Esophagus muscularis mucosa (tissue), 4 donors: Measurements from ENCODE around the gene WWOX. TPM values are rescaled to one million over a fixed set of nuclear protein-coding genes. Genes with fewer than 3 reads are reported as not detected.

ENCODE experiments used
- DNase-seq: peaks from one replicate; pipeline ENCODE4 v3.0.0-alpha.2; 2017; ENCODE audit errors: extremely low spot score
- H3K27ac ChIP-seq, 4 donors: fragments of 200-600 bp; sonication (generic); replicated peaks in 1 of 4; 1 replicate in 3 of 4; 2 replicates in 1 of 4; pipeline ENCODE4 v1.5.1; 2016 to 2019; ENCODE audit warnings: mild to moderate bottlenecking in 1 of 4
- H3K27me3 ChIP-seq, 4 donors: fragments of 200-600 bp; sonication (generic); one replicate each; pipeline versions ENCODE4 v1.5.1 to v1.6.0; 2016 to 2019
- H3K36me3 ChIP-seq, 4 donors: fragments of 200-600 bp; sonication (generic); one replicate each; pipeline ENCODE4 v1.5.1; 2016 to 2019
- H3K4me1 ChIP-seq, 4 donors: fragments of 200-600 bp; sonication (generic); one replicate each; pipeline ENCODE4 v1.5.1; 2016 to 2019
- H3K4me3 ChIP-seq, 4 donors: fragments of 200-600 bp; sonication (generic); 1 replicate in 2 of 4; 2 replicates in 2 of 4; pipeline ENCODE4 v1.5.1; 2016 to 2019; ENCODE audit warnings: mild to moderate bottlenecking in 4 of 4, moderate library complexity in 1 of 4
- H3K9me3 ChIP-seq, 4 donors: fragments of 200-600 bp; sonication (generic); 1 replicate in 3 of 4; 2 replicates in 1 of 4; pipeline ENCODE4 v1.5.1; 2016 to 2019
- EP300 ChIP-seq: sonication (generic); formaldehyde crosslinking; IDR thresholded peaks from one replicate; pipeline ENCODE4 v1.6.1; 2017; ENCODE audit warnings: antibody characterized with exemption
- POLR2A ChIP-seq: fragments of 450-650 bp; IDR thresholded peaks from one replicate; pipeline ENCODE4 v1.6.1; 2017; ENCODE audit warnings: antibody characterized with exemption, moderate library complexity, mild to moderate bottlenecking, low read depth
- POLR2AphosphoS5 ChIP-seq, 2 donors: sonication (generic); formaldehyde crosslinking; IDR thresholded peaks; one replicate each; pipeline ENCODE4 v1.6.1; 2017; ENCODE audit warnings: antibody characterized with exemption in 2 of 2
- WGBS: methylation state at CpG from one replicate; pipeline ENCODE4 v1.1.5; 2018; 5-methylcytosine and 5-hydroxymethylcytosine counted together
- intact Hi-C: fragments of 100-400 bp; cut with DNase I; formaldehyde crosslinking; loops from one replicate; pipeline ENCODE4 v1.15.1; 2023
- total RNA-seq, 4 donors: library from RNA; depleted of rRNA; stranded (reverse); fragments of >200 nt; gene quantifications; one replicate each; pipeline versions ENCODE4 v1.1.0 to v1.2.1, GENCODE V29; 2016
- TF ChIP-seq, protein P1 (sequence below), 3 experiments: fragments of 200-600 bp in 2 of 3; fragments of 450-650 bp in 1 of 3; sonication (generic) in 2 of 3; IDR thresholded peaks; one replicate each; pipeline ENCODE4 v1.5.1; 2017 to 2019; ENCODE audit warnings: antibody characterized with exemption in 3 of 3, mild to moderate bottlenecking in 2 of 3, moderate library complexity in 1 of 3

WWOX gene
- total RNA-seq, 4 donors from 2014 or later = 14.4 to 27.8 (median 15.4) TPM

DNA sequence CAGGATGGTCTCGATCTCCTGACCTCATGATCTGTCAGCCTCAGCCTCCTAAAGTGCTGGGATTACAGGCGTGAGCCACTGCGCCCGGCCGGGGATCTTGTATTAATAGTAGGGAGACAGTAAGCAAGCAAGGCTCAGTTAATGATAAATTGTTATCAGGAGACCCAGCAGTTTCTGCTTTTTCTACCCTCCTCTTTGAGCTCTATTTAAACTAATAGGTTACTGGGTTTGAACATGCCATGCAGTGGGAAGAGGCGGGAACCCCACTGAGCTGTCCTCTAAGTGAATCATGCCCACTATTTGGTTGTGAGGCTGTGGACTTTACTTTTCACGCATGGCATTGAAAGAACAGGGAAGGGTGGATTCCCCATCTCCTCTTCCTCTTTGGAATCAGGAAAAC, 223.9 kb downstream of the WWOX start:
- Histone ChIP-seq H3K27ac (no peak overlapping the region), H3K36me3 (no peaks in the 10 kb centered on the region), H3K4me1 (no peaks in the 10 kb centered on the region), H3K4me3 (no peak overlapping the region), H3K9me3 (no peaks in the 10 kb centered on the region), H3K27me3 (no peaks in the 10 kb centered on the region)
- TF ChIP-seq, protein P1, sequence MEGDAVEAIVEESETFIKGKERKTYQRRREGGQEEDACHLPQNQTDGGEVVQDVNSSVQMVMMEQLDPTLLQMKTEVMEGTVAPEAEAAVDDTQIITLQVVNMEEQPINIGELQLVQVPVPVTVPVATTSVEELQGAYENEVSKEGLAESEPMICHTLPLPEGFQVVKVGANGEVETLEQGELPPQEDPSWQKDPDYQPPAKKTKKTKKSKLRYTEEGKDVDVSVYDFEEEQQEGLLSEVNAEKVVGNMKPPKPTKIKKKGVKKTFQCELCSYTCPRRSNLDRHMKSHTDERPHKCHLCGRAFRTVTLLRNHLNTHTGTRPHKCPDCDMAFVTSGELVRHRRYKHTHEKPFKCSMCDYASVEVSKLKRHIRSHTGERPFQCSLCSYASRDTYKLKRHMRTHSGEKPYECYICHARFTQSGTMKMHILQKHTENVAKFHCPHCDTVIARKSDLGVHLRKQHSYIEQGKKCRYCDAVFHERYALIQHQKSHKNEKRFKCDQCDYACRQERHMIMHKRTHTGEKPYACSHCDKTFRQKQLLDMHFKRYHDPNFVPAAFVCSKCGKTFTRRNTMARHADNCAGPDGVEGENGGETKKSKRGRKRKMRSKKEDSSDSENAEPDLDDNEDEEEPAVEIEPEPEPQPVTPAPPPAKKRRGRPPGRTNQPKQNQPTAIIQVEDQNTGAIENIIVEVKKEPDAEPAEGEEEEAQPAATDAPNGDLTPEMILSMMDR (IDR thresholded peaks at IDR 0.05) = no peak
- TF ChIP-seq POLR2A (no peak), EP300 (no peak), POLR2AphosphoS5 (IDR thresholded peaks at IDR 0.05) (no peak)
- intact Hi-C loops = no loop called here
- DNase-seq = no peak
- WGBS = 97% methylated on average over 7 of the region's 7 CpGs

DNA sequence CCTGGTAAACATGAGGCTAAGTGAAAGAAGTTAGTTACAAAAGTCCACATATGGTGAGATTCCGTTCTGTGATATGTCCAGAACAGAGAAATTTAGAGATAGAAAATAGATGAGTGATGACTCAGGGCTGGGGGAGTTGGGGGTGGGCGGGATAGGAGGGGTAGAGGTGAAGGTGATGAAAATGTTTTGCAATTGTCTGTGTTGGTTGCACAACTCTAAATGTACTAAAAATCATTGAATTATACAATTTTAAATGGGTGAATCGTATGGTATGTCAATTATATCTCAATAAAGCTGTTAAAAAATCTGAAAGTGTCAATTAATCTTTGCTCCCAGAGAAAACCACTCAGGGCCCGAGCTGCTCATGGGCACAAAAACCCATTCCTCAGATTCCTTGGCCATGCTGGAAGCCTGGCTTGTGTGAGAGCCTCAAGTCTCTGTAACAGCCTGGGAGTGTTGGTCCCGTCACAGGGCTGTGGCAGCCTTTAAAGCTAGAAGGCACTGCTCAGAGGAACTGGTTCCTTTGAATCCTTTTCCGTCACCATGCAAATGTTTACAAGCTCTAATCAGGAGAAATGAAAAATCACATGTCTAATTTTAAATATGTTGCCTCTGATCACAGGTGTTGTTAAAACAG, 225.3 kb downstream of the WWOX start:
- H3K27me3 ChIP-seq = no peaks in the 10 kb centered on the region
- TF ChIP-seq POLR2AphosphoS5 (IDR thresholded peaks at IDR 0.05) = no peak
- no peak for TF ChIP-seq EP300
- TF ChIP-seq POLR2A = no peak
- TF ChIP-seq, protein P1 (IDR thresholded peaks at IDR 0.05) = no peak
- no peak for DNase-seq
- H3K27ac ChIP-seq = no peak overlapping the region
- H3K9me3 ChIP-seq = no peaks in the 10 kb centered on the region
- no peaks in the 10 kb centered on the region for H3K4me1 ChIP-seq
- no peak overlapping the region for H3K4me3 ChIP-seq
- intact Hi-C loops = no loop called here
- WGBS = 82% methylated on average over 6 of the region's 6 CpGs
- no peaks in the 10 kb centered on the region for H3K36me3 ChIP-seq

DNA sequence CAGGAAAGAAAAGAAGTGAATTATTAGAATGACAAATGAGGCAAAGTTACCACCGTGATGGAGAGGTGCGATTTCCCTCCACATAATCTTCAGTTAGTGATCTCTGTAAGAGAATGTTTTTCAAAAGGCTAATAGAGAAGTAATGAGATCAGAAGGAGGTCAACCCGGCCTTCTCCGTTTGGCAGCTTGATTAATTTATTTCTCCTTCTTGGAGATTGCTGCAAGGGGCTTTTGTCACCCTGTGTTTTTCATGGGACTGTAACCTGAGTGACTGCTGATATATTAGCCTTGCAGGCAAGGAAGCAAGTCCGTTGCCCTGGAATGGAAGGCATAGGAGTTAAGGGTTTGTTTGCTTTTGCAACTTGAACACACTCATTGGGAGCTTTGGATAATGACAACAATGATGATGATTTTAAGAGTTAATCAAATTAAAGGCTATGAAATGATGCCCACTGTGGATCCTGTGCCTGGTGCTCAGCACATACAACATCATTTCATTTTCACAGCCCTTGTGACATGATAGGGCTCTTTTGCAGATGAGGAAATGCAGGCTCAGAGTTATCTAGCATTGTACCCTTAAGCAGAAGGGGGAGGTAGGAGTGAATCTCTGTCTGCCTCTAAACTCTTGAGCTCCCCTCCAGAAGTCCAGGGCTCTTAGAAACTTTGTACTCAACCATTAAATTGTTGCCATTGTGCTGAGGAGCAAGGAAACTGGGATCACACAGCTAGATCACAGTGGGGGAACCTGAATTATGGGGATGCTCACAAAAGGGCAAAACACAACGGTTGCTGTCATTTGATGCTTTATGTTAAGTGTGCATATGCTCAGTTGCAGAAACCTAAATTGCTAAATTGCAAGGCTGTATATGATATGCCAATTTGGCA, 226.3 kb downstream of the WWOX start:
- no peaks in the 10 kb centered on the region for H3K36me3 ChIP-seq
- 84% methylated on average over 6 of the region's 6 CpGs for WGBS
- H3K27me3 ChIP-seq = no peaks in the 10 kb centered on the region
- no peak for TF ChIP-seq POLR2AphosphoS5 (IDR thresholded peaks at IDR 0.05)
- no peak for TF ChIP-seq EP300
- no peak for TF ChIP-seq POLR2A
- TF ChIP-seq, protein P1 (IDR thresholded peaks at IDR 0.05) = no peak
- no peak for DNase-seq
- no peak overlapping the region for H3K27ac ChIP-seq
- intact Hi-C loops = no loop called here
- no peaks in the 10 kb centered on the region for H3K4me1 ChIP-seq
- no peak overlapping the region for H3K4me3 ChIP-seq
- no peaks in the 10 kb centered on the region for H3K9me3 ChIP-seq

DNA sequence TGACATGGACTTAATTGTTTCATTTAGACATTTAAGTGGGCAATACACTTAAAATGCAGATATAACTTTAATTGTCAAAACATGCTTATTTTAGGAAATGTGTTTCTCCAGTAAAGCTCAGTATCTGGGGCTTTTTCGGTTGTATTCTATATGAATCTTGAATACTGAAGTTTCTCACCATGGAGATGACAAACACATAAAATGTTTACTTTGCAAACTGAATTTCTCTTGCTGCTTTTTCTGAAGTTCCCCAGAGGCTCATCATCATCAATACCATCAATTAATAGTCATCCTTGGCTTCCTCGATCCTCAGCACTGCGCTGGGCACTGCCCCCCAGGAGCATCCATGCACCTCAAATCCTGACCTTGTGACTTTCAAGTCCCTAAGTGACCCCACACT, 227.3 kb downstream of the WWOX start:
- Histone ChIP-seq H3K36me3 (no peaks in the 10 kb centered on the region), H3K27ac (no peak overlapping the region), H3K4me1 (no peaks in the 10 kb centered on the region), H3K4me3 (no peak overlapping the region), H3K27me3 (no peaks in the 10 kb centered on the region), H3K9me3 (no peaks in the 10 kb centered on the region)
- no peak for DNase-seq
- TF ChIP-seq POLR2AphosphoS5 (IDR thresholded peaks at IDR 0.05) (no peak), EP300 (no peak), POLR2A (no peak)
- TF ChIP-seq, protein P1 (IDR thresholded peaks at IDR 0.05) = no peak
- intact Hi-C loops = no loop called here
- 80% methylated on average over 3 of the region's 3 CpGs for WGBS
